IPS-NIHi7 (cell line): Measurements from ENCODE around the gene DYNLT4.
"Not testable (repeated sequence)": the region's sequence is repeated elsewhere in the genome, so short reads cannot be mapped to it uniquely, and the experiment has no call there.

Source experiments
- DNase-seq: peaks from one replicate; pipeline ENCODE4 v3.0.0; 2012; ENCODE audit warnings: mixed read lengths; ENCODE audit errors: extremely low spot score

Gene DYNLT4

GRCh38 chr1:44788120-44788860, 18.9 kb downstream of the DYNLT4 start, which contains the start of gene BEST4:
Gene BEST4, minus strand, starts transcription at chr1:44788170. Its CDS starts 465 bp downstream, at chr1:44787705.
- no peak for DNase-seq

DNA sequence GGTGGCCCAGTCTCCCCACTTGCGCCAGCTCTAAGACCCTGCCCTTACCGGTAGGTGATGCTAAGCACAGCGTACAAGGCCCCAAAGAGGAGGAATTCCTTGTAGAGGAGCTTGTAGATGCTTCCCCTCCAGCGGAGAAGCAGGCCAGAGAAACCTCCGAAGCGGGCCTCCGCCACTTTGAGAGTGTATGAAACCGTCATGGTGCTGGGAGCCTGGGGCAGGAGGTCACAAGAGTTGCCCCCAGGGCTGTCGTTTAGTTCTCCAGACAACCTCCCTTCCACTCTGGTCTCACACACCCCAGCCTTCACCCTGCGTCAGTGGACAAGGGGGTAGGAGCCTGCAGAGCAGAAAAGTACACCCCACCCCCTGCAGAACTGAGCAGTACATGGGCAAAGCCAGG, 19.6 kb downstream of the DYNLT4 start:
- no peak for DNase-seq

DNA sequence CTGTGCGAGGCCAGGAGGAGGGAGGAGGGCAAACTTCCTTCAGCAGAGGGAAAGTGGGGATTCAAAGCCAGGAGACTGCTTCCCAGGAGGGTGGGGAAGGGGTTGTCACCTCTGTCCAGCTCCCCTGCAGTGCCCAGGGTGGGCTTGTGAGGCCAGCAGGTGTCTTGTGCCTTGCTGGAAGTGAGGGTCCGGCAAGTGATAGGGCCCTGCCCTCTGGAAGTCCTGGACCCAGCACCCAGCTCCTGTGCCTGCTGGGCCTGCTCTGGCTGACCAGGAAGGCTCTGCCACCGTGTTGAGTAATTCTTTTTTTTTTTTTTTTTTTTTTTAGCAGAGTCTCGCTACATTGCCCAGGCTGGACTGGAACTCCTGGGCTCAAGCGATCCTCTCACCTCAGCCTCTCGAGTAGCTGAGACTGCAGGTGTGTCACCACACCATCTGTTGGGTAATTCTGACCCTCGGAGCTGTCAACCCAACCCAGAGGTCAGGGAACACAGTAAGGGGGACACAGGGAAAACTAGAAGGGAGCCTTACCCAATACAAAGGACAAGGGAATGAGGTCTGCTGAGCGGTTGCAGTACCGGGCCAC, 20.2 kb downstream of the DYNLT4 start:
- DNase-seq = no peak

DNA sequence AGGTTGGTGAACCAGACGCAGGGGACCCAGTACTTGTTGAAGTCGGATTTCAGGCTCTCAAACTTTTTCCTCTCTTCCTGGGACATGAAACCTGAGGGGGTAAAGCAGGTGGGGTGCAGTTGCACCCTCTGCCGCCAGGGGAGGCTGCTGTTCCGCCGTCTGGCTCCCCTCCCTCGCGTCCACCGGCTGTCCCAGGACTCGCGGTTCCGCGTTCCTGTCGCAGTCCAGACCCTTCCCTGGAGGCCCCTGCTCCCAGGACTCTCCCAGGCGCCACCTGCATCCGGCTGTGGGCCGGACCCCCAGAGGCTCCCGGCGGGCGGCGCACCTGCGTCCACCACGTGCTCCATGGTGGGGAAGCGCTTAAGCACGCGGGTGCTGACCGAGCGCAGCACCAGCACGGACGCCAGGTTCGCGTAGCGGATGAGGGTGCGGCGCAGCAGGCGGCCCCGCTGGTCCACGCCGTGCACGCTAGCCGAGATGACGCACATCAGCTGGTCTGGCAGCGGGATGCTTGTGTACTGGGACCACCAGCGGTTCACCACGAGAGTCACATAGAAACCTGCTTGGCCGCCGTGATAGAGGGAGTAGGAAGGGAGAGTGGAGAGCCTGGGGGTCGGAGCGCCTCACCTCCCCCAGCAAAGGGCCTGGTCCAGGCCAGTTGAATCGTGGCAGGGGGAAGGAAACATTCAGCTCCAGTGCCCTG, 20.9 kb downstream of the DYNLT4 start:
- peak; percentile 79 for DNase-seq

- DNase-seq = no peak
Observed at GRCh38 chr1:44785501-44786137, 21.5 kb downstream of the DYNLT4 start.

GRCh38 chr1:44785029-44785380, 22.1 kb downstream of the DYNLT4 start:
- DNase-seq = no peak

- DNase-seq = peak; percentile 31
Observed at GRCh38 chr1:44784094-44785028, 22.8 kb downstream of the DYNLT4 start.

GRCh38 chr1:44783697-44784093, 23.5 kb downstream of the DYNLT4 start:
- no peak for DNase-seq

DNA sequence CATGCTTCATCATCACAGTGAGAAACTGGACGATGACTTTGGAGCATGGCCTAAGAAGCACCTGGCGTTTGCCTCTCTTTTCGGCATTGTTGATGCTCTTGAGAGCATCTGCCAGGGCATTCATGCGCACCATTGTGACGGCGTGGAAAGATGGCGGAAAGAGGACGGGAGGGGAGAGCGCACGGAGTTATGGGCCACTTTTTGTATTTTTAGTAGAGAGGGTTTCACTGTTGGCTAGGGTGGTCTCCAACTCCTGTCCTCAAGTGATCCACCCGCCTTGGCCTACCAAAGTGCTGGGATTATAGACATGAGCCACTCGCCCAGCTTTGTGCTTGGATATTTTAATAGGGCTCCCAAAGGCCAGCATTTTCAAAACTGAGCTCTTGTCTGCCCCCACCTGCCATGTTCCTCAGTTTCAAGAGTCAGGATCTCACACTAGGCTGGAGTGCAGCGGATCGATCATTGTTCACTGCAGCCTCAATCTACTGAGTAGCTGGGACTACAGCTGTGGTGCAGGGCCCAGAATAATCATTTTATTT, 26.5 kb downstream of the DYNLT4 start:
- DNase-seq = no peak

- no peak for DNase-seq
Observed at GRCh38 chr1:44778705-44779576, 28.2 kb downstream of the DYNLT4 start.

DNA sequence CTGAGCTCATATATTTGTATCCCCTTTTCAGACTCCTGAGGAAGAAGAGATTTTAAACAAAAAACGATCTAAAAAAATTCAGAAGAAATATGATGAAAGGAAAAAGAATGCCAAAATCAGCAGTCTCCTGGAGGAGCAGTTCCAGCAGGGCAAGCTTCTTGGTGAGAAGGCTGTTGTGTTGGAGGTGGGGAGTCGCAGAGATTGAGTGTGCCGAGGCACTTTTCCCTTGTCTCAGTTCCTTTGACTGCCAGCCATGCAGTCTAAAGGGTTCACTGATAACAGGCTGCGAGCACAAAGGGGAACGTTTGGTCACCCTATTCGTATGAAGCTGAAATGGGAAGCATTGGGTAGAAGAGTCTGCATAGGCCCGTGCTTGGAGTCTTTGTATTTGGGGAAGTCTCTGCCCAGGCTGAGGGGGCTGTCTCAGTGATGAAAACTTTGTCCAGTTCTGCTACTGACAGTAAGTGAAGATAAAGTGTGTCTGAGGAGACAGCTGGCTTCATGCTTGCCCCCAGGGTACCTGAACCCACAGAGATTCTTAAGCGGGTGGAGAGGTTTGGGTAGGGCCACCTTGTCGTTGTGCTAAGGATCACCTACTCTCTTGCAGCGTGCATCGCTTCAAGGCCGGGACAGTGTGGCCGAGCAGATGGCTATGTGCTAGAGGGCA, 29.0 kb downstream of the DYNLT4 start:
- DNase-seq = no peak

GRCh38 chr1:44777547-44777946, 29.6 kb downstream of the DYNLT4 start:
- no peak for DNase-seq

GRCh38 chr1:44776730-44777068, 30.5 kb downstream of the DYNLT4 start:
- DNase-seq = no peak

- no peak for DNase-seq
Observed at GRCh38 chr1:44775930-44776729, 31.0 kb downstream of the DYNLT4 start.

- DNase-seq = peak; percentile 93
Observed at GRCh38 chr1:44775078-44775929, 31.8 kb downstream of the DYNLT4 start, which contains the start of gene RPS8. Gene RPS8, plus strand, starts transcription at chr1:44775540. Its CDS starts 57 bp downstream, at chr1:44775597.

GRCh38 chr1:44766421-44766820, 40.7 kb downstream of the DYNLT4 start:
- DNase-seq = not testable (repeated sequence)

GRCh38 chr1:44760876-44761275, 46.3 kb downstream of the DYNLT4 start:
- DNase-seq = no peak

DNA sequence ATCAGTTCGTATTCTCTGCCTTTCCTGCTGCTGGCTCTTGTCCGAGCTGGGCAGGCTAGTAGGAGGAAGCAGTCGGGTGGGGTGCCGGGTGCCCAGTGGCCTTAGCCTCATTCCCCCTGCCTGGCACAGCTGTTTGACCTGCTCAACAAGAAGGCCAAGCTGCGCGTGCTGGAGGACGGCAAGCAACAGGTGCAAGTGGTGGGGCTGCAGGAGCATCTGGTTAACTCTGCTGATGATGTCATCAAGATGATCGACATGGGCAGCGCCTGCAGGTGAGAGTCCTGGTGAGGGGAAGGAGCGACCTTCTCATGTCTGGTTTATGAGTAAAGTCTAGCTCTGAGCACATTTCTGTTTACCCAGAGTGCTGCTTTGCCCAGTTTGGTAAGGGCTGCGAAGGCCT, 48.1 kb downstream of the DYNLT4 start:
- no peak for DNase-seq
